ENCODE results near the gene ROCK2.

The ROCK2 gene

GRCh38 chr2:11327871-11328270 is 16.6 kb downstream of the ROCK2 start:
- ChIA-PET POLR2A (no interaction called here), CTCF (no interaction called here)
- DNase-seq (ENCODE audit: extremely low spot score) = no peak
- no peak for TF ChIP-seq CTCF (IDR thresholded peaks at IDR 0.05; ENCODE audit: control extremely low read depth, extremely low read depth, low read depth, missing control alignments)

GRCh38 chr2:11326677-11327211 is 17.7 kb downstream of the ROCK2 start:
- DNase-seq (ENCODE audit: extremely low spot score) = no peak
- TF ChIP-seq CTCF (IDR thresholded peaks at IDR 0.05; ENCODE audit: control extremely low read depth, extremely low read depth, low read depth, missing control alignments) = no peak
- CTCF ChIA-PET = interaction anchor here (1.6 kb wide), 1 partner anchor 19 kb away, joined by 3 read pairs; no protein-coding TSS in a partner anchor
- POLR2A ChIA-PET = no interaction called here

- no peak for DNase-seq (ENCODE audit: extremely low spot score)
- ChIA-PET POLR2A (no interaction called here), CTCF (interaction anchor here (1.0 to 1.6 kb wide), 2 partner anchors 18 to 19 kb away, joined by 3 read pairs; no protein-coding TSS in a partner anchor)
- no peak for TF ChIP-seq CTCF (IDR thresholded peaks at IDR 0.05; ENCODE audit: control extremely low read depth, extremely low read depth, low read depth, missing control alignments)
Observed at GRCh38 chr2:11325961-11326676, 18.3 kb downstream of the ROCK2 start.

- no peak for TF ChIP-seq CTCF (IDR thresholded peaks at IDR 0.05; ENCODE audit: control extremely low read depth, extremely low read depth, low read depth, missing control alignments)
- no peak for DNase-seq (ENCODE audit: extremely low spot score)
- CTCF ChIA-PET = interaction anchor here (1.1 to 1.5 kb wide), 2 partner anchors 16 to 22 kb away, joined by 3 to 6 read pairs; partner anchors contain the start of gene ROCK2
- POLR2A ChIA-PET = no interaction called here
Observed at GRCh38 chr2:11321847-11322246, 22.6 kb downstream of the ROCK2 start.

- ChIA-PET POLR2A (no interaction called here), CTCF (interaction anchor here (1.3 to 2.6 kb wide), 3 partner anchors 10 to 188 kb away, joined by 3 to 9 read pairs (median 4); a partner anchor contains a TSS)
- no peak for DNase-seq (ENCODE audit: extremely low spot score)
- TF ChIP-seq CTCF (IDR thresholded peaks at IDR 0.05; ENCODE audit: control extremely low read depth, extremely low read depth, low read depth, missing control alignments) = no peak
Observed at GRCh38 chr2:11320698-11321492, 23.5 kb downstream of the ROCK2 start.

GRCh38 chr2:11319939-11320338 is 24.5 kb downstream of the ROCK2 start:
- DNase-seq (ENCODE audit: extremely low spot score) = no peak
- no peak for TF ChIP-seq CTCF (IDR thresholded peaks at IDR 0.05; ENCODE audit: control extremely low read depth, extremely low read depth, low read depth, missing control alignments)
- CTCF ChIA-PET = interaction anchor here (0.9 to 2.6 kb wide), 3 partner anchors 9 to 17 kb away, joined by 3 to 9 read pairs (median 4); no protein-coding TSS in a partner anchor
- POLR2A ChIA-PET = no interaction called here
